ENCODE results near the gene SMYD3. TPM values are rescaled to one million over a fixed set of nuclear protein-coding genes. Genes with fewer than 3 reads are reported as not detected.

Gene SMYD3
- total and polyA plus RNA-seq, 10 donors: 12.5 to 33.1 (median 21.0) TPM

- TF ChIP-seq, protein P1, sequence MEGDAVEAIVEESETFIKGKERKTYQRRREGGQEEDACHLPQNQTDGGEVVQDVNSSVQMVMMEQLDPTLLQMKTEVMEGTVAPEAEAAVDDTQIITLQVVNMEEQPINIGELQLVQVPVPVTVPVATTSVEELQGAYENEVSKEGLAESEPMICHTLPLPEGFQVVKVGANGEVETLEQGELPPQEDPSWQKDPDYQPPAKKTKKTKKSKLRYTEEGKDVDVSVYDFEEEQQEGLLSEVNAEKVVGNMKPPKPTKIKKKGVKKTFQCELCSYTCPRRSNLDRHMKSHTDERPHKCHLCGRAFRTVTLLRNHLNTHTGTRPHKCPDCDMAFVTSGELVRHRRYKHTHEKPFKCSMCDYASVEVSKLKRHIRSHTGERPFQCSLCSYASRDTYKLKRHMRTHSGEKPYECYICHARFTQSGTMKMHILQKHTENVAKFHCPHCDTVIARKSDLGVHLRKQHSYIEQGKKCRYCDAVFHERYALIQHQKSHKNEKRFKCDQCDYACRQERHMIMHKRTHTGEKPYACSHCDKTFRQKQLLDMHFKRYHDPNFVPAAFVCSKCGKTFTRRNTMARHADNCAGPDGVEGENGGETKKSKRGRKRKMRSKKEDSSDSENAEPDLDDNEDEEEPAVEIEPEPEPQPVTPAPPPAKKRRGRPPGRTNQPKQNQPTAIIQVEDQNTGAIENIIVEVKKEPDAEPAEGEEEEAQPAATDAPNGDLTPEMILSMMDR (IDR thresholded peaks at IDR 0.05 in 8 of 11, conservative IDR thresholded peaks at IDR 0.05 in 3 of 11): no peak
- TF ChIP-seq POLR2AphosphoS5 (IDR thresholded peaks at IDR 0.05): no peak
- TF ChIP-seq POLR2A (IDR thresholded peaks at IDR 0.05): no peak
- intact Hi-C loops (cut with DNase I; ENCODE audit: low total_unique reads): no loop called here
- no peaks in the 10 kb centered on the region for H3K4me1 ChIP-seq
- no peaks in the 10 kb centered on the region for H3K27me3 ChIP-seq (replicated peaks in 1 of 7)
- H3K27ac ChIP-seq: no peak overlapping the region
- H3K9me3 ChIP-seq: no peaks in the 10 kb centered on the region
- H3K36me3 ChIP-seq: no peaks in the 10 kb centered on the region
- H3K4me3 ChIP-seq: no peak overlapping the region
- DNase-seq: no peak
- WGBS, 5 donors: 78 to 100% (median 94%) methylated on average over 1 to 3 of the region's 3 CpGs
Measured at GRCh38 chr1:246382589-246383238, 124.4 kb downstream of the SMYD3 start.

DNA sequence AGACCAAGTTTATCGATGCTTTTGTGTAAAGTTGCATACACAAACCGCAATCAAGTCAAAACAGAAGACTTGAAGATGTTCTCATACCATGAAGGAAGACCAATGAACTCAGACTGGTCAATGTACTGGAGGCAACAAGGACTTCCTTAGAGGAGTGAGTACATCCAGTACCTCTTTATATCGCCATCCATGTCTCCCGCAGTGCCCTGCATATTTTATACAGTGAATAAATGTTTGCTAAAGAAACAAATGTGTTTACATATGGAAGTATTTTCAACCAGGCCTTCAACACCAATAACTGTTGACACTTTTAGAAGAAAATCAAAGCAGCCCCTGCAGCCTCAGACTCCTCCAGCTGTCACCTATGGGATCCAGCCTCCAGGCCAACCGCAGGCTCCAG is 125.6 kb downstream of the SMYD3 start:
- no peak overlapping the region for H3K27ac ChIP-seq
- H3K4me3 ChIP-seq: no peak overlapping the region
- H3K9me3 ChIP-seq: no peaks in the 10 kb centered on the region
- intact Hi-C loops (cut with DNase I; ENCODE audit: low total_unique reads): no loop called here
- WGBS, 5 donors: 96 to 99% (median 97%) methylated on average over 5 of the region's 5 CpGs
- no peaks in the 10 kb centered on the region for H3K36me3 ChIP-seq
- TF ChIP-seq, protein P1 (IDR thresholded peaks at IDR 0.05 in 8 of 11, conservative IDR thresholded peaks at IDR 0.05 in 3 of 11): no peak
- TF ChIP-seq POLR2AphosphoS5 (IDR thresholded peaks at IDR 0.05) (no peak), POLR2A (IDR thresholded peaks at IDR 0.05) (no peak)
- H3K4me1 ChIP-seq: no peaks in the 10 kb centered on the region
- H3K27me3 ChIP-seq (replicated peaks in 1 of 7): no peaks in the 10 kb centered on the region
- DNase-seq: no peak

DNA sequence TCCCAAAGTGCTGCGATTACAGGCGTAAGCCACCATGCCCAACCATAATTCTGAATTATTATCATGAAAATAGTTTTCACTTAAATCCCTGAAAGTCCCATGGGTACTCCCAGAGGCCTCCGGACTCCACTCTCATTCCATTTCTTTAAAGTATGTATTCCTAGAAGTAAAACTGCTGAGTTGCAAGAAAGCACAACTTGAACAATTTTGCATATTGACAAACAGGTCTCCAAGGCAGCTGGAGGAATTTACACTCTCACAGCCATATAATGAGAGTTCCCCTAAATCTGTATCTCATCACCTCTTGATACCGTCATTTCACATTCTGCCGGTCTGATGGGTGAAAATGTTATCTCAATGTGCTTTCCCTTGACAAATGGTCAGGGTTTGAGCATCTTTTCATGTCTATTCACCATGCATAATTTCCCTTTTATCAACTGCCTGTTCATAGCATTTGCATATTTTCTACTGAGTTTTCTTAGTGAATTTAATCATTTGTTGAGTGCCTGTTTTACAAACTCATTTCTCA is 129.4 kb downstream of the SMYD3 start:
- Histone ChIP-seq H3K27me3 (replicated peaks in 1 of 7) (no peaks in the 10 kb centered on the region), H3K4me1 (no peaks in the 10 kb centered on the region), H3K36me3 (no peaks in the 10 kb centered on the region), H3K9me3 (no peaks in the 10 kb centered on the region), H3K27ac (no peak overlapping the region), H3K4me3 (no peak overlapping the region)
- no peak for DNase-seq
- intact Hi-C loops (cut with DNase I; ENCODE audit: low total_unique reads): no loop called here
- TF ChIP-seq, protein P1 (IDR thresholded peaks at IDR 0.05 in 8 of 11, conservative IDR thresholded peaks at IDR 0.05 in 3 of 11): no peak
- no peak for TF ChIP-seq POLR2AphosphoS5 (IDR thresholded peaks at IDR 0.05)
- no peak for TF ChIP-seq POLR2A (IDR thresholded peaks at IDR 0.05)
- 94 to 100% (median 95%) methylated on average over 5 of the region's 5 CpGs for WGBS, 5 donors

GRCh38 chr1:246373828-246374569 is 133.1 kb downstream of the SMYD3 start:
- Histone ChIP-seq H3K27ac (no peak overlapping the region), H3K4me3 (no peak overlapping the region), H3K36me3 (no peaks in the 10 kb centered on the region), H3K27me3 (replicated peaks in 1 of 7) (no peaks in the 10 kb centered on the region), H3K9me3 (no peaks in the 10 kb centered on the region), H3K4me1 (peaks cover 0 to 3% (median 0%) of the 10 kb centered on the region in 6 donors)
- no peak for DNase-seq
- TF ChIP-seq POLR2A (IDR thresholded peaks at IDR 0.05) (no peak), POLR2AphosphoS5 (IDR thresholded peaks at IDR 0.05) (no peak)
- TF ChIP-seq, protein P1 (IDR thresholded peaks at IDR 0.05 in 8 of 11, conservative IDR thresholded peaks at IDR 0.05 in 3 of 11): no peak
- intact Hi-C loops (cut with DNase I; ENCODE audit: low total_unique reads): no loop called here
- WGBS, 5 donors: 77 to 94% (median 90%) methylated on average over 6 of the region's 6 CpGs

Data from spleen (tissue), 11 donors.